ENCODE data around the gene CPEB1.

The CPEB1 gene

DNA sequence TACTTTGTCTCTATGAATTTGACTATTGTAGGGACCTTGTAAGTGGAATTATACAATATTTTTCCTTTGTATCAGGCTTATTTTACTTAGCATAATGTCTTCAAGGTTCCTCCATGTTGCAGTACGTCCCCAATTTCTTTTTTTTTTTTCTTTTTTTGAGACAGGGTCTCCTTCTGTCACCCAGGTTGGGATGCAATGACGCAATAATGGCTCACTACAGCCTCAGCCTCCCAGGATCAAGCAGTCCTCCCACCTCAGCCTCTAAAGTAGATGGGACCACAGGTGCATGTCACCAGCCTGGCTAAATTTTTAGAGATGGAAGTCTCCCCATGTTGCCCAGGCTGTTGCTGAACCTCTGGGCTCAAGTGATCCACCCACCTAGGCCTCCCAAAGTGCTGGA is 66.5 kb downstream of the CPEB1 start:
- no peak for FAIRE-seq

DNA sequence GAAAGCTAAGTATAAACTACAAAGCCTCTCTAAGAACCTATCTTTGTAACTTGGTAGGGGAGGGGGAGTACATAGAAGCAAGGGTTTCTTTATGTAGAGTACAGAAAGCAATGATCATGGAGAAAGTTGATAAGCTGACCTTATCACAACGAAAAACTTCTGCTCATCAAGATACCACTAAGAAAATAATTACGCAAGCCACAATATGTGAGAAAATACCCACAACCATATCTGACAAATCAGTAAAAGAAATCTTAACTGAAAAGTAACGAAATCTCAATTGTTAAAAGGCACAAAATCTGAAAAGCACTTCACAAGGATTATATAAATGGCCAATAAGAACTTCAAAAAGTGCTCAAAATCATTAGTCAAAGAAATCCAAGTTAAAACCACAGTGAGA is 71.8 kb downstream of the CPEB1 start:
- no peak for FAIRE-seq

DNA sequence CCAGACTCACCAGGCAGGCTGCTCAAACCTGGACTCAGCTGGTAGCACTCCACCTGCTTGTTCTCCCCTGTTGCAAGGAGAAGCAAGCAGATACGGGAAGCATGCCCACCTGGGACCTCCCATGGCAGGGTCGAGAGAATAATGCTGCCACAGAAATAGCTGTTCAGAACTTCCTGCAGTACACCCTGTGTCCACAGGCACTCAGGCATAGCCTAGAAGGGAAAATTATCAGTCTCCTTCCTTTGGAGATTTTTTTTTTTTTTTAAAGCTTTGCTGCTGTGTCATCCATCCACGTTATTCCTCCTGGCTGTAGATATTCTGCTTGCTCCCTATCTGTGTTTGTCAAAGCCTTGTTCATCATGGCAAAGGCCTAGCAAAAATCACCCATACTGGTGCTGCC is 74.2 kb downstream of the CPEB1 start:
- no peak for FAIRE-seq

DNA sequence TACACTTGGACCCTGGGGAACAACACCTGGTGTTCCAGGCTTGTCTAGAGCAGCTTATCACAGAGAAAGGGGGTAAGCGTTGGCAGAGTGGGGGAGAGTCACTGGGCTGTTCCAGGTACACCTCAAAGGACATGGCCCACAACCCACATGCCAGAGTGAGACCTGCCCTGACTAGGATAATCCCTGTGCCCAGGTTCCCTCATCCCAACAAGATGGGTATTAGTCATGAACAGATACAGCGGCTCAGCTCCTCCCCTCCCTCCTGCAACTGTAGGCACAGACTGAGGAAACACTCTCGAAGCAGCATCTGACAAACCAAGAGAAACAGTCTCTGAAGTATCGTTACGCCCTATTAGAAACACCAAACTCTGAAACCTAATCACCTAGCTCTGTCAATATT is 74.9 kb downstream of the CPEB1 start:
- FAIRE-seq, result no peak

DNA sequence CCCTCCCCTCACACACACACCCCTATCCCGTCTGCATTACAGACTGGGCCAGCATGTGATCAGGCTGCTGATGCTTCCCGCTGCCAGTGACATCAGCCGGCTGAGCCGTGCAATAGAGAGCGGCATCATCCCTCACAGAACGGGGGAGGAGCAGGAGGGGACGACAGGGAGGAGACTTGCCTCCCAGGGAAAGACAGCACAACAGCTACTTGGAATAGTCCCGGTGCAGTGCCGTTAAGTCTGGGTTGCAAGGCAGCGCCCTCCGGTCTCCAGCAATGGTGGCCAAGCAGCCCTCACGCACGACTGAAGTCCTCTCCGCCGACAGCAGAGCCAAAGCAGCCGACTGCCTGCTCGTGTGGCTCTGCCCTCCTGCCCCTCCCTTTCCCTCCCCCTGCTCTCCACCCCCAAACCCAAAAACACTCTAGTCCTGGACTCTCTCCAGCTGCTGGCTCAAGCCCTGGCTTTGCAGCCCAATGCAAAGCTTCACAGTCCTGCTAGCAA is 75.4 kb downstream of the CPEB1 start:
- no peak for FAIRE-seq

DNA sequence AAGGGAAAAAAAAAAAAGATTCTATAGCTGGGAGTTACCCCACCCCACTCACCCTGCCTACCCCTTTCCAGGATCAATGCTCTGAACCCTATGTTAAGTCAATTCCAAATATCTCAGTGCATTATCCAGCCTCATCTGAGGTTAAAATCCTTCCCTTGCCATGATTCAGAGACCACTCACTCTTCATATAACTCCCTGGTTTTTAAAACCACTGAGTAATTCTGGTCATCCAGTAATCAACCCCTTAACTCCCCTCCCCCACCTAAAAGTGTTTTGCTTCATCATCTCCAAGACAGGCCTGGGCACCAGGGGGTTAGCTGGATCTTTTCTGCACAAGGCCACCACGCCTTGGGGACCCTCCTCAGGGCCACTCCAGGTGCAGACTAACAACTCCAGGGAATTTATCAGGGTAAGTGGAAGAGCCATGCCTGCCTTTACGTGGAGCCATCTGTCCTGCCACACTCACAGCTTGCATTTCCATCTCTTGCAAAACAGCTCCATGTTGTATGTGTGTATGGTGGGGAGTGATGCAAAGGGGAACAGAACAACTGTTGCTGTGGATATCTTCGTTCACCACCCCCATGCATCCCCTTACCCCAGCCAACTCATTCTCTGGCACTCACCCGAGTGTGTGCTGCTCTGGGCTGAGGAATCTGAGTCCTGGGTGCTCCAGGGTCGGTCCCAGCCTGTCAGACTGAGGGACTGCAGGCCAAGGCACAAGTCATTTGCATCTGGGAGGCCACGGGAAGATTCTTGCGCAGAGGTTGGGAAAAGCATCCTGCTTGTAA is 76.2 kb downstream of the CPEB1 start:
- FAIRE-seq, result no peak

DNA sequence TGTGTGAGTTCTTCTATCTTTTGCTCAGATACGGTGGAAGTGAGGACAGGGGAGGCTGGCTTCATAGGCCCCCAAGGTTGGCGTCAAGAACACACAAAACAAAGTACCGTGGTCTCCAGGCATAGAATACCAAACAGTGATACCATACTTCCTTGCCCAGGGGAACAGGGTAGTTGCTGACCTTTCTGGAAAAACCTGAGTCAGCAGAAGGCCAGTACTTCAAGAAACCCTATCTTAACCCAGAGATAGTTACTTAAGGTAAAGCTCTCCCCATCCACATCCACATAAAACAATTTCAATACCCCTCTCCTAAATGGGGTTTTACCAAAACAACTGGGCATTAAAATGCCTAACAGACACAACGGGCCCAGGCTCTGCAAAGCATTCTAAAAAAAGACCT is 77.3 kb downstream of the CPEB1 start:
- no peak for FAIRE-seq

DNA sequence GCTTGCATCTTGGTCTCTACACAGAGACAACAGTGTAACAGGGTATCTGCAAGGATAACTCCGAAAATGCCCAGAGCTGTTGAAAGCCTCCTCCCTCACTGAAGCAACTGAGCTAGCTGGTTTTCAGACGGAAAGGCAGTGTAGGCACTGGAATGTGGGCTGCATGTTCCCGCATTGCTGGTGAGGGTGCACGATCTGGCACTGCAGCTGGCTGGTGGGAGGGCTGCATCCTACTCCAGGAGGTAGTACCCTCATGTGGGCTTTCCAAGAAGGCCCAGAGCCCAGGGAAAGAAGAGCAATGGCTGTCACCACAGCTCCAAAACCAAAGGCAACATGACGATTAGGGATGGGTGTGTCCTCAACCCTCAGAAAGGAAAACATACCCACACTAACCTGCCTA is 78.2 kb downstream of the CPEB1 start:
- no peak for FAIRE-seq

DNA sequence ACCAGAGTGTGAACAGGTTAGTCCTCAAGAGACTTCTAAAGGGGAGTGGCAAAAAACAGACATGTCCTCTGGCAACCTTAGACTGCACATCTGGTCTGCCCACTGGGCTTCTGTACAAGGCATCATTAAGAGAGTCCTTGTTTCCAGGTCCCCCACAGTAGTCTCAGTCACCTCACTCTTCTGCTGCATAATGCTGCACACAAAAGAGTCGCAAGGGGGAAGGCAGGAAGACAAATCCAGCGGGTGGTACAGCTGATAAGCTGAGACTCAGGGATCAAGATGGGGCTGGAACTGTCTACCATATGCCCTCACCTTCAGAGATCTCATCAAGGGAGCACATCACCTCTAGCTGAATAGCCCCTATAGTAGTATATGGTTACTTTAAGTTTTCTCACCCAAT is 79.5 kb downstream of the CPEB1 start:
- no peak for FAIRE-seq

DNA sequence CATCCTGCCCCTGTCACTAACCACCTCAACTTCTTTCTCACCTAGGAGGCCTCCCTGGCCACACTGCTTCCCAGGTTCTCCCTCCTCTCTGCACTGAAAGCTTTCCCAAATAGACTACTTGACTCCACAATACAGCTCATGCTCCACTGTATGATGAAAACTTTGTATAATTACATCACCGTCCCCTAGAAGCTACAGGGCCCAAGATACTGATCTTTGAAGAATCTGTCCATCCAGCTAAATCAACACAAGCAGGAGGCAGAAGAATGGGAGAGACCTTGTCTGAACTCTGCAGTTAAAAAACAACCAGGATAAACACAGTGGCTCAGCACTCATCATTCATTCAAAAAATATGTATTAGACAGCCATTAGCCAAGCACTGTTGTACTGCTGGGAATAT is 80.5 kb downstream of the CPEB1 start:
- FAIRE-seq, result no peak

DNA sequence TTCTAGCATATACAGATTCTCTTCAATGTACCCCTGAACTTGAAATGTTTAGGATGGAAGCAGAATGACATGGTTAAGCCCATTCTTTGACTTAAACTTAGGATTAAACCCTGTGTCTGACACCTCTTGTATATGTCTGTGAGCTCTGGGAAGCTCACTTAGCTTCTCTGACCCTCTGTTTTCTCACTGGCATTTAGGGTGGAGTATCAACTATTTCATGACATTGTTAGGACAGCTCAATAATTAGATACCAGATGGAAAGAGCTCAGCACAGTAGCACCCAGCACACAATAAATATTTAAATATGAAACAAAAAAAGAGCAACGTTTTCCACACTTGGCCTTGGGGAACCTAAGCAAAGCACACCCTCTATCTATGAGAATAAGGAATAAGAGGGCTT is 88.7 kb downstream of the CPEB1 start:
- no peak for FAIRE-seq

DNA sequence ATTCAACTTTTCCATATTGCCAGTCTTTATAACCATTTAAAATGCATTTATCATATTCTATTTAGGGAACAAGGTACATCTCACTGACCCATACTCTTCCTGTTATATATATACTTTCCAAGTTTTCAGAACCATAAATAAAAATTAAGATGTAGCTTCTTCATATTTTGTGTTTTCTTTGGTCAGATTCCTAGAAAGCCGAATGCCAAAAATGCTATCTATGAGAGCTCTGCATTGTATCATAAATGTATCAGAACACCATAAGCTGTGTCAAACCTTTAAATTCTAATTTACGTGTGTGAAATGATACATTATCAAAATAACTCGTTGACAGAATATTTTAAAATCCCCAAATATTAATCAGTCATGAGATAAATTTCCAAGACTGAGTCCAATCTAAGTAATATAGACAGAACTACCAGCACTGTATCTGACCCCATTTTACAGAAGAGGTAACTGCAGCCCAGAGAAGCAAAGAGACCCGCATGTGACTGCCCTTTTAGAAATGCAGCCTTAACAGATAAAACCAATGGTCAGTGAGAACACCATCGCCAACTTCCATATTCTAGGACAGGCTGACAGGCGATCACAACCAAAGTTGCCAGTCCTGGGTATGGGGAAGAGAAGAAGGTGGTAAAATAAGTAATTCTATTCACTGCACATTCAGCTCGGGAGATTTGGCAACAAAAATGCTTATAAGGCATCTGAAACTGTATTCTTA is 90.7 kb downstream of the CPEB1 start:
- no peak for FAIRE-seq

DNA sequence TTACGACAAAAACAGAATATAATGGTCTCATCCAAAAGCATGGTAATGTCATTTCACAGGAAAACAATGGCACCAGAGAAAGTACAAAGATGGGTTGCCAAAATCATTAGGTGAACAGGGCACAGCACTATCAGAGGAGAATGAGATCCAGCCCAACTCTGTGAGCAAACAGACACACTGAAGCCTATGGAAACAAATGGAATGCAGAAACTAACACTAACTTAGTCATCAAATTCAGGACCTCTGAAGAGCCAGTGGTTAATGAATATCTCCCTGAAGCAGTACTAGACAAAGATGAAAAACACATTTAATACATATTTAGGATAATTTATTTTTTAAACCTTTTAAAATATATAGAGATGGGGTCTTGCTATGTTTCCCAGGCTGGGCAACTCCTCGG is 92.3 kb downstream of the CPEB1 start:
- FAIRE-seq, result no peak

DNA sequence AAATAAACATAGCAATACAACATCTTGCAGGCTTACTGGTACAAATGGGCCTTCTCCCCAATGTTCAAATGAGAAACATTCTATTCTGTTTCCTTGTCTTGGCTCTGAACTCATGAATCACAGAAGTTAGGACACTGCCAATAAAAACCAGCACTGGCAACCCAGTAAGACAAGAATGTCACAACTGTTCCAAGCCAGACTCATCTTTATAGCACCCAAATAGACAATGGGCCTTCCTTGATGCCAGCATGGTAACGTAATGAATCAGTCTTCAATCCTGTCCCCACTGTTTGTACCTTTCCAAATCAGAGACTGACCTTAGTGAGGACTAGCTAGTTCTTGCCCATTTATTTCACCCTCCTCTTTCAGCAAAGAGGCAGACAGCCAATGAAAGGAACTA is 92.8 kb downstream of the CPEB1 start:
- no peak for FAIRE-seq

DNA sequence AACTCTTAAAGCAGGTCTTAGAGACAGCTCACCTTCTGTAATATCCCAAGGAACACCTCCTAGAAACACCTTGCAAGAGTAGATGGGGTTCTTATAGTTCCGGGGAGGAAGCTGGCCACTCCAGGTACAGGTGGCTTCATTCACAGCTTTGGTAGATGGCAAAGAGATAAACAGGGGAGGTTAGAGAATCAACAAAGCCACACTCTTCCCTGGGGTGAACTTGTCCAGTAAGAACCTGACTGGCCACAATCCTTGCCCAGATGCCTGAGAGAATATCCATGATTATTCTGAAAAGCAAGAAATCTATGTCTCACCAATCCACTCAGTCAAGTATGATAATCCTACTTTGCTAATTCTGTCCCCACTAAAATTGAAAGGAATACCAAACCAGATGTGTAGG is 93.3 kb downstream of the CPEB1 start:
- FAIRE-seq, result no peak

DNA sequence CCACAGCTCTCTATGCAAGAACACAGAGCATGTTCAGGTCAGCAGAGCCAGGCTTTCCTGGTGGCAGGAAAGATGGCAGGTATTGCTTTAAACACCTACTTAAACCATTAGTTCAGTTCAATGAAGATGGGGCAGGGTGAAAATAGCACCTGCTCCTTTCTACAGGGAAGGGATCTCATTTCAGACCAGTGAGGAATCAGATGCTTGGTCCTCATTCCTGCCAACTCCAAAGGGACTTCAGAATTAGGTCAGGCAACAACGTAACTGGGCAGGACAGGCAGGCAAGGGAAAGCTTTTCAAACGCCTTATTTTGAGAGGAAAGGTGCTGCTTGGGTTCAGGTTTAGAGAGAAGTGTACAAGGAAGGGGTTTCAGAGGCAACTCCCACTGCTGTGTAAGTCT is 94.3 kb downstream of the CPEB1 start:
- no peak for FAIRE-seq

DNA sequence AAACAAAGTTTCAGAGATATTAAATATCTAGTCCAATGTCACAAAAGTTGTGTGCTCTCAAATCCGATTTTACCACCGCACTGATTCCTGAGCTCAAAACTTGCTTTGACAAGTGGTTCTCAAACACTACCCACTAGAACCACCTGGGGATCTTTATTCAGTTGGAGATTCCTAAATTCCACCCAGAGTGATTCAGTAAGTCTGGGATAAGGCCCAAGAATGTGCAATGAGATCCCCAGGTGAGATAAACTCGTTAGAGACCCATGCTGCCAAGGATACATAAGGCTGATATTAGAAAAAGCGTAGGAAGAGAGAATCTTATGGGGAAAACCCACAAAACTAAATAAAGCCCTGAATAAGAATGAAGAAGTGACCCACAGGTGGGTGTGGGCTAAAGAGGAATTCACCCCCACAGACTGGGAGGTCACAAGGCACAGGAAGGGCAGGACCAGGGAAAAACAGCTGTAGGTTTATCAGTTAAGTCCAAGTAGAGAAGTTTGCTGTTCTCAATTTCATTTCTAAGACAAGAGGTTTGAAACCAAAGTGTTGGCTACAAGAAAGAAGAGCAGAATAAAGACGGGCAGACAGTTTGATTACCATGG is 95.4 kb downstream of the CPEB1 start:
- FAIRE-seq, result no peak

DNA sequence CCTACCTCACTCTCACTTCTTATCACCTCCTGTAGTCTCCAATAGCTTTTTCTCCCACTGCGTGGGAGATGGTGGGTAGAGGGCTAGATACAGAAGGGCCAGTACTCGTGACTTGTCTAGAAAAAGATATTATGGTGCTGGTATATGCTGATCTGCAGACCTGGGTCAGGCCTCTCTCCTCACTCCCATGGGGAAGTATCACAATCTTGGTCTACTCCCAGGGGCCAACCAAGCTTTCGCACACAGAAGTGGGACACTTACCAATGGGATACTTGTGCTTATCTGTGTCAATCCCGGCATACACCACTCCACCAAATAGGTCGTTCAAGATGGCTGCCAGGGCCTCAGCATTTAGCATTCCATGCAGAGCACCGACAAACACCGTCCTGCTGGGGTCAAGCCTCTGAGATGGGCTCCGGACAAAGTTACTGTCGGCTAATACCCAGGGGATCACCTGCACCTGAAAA is 97.9 kb downstream of the CPEB1 start:
- FAIRE-seq, result no peak

DNA sequence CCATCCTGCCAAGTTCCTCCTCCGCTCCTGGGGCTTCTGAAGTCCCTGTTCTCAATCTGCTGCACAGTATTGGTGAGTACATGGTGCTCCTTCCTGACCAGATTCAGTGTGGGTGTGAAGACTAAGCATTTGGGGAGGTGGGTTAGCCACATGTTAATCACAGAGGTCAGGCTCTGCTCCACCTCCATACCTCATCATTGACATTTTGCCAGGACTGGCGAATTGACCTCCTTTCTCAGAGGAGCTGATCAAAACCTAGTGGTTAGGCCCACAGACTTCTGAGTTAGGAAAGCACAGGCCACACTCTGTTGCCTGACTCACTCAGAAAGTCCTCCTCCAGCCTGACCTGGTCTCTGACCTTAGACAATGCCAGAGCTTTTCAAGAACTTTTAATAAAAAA is 98.5 kb downstream of the CPEB1 start:
- FAIRE-seq, result no peak

DNA sequence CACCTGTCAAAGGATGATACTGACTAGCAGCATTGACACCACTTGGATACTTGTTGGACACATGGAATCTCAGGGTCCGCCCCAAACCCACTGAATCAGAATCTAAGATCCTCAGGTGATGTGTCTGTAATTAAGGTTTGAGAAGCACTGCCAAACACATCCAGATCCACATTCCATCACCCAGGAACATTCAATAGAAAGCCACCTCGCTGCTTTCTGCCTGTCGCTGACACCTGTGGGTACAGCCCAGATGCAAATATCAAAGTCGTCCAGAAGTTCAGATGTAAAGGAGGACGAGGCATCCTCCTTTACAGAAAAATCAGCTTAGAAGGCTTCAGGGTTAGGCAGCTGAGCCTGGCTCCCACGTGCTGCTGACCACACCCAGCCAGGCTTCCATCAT is 101.7 kb downstream of the CPEB1 start:
- no peak for FAIRE-seq

DNA sequence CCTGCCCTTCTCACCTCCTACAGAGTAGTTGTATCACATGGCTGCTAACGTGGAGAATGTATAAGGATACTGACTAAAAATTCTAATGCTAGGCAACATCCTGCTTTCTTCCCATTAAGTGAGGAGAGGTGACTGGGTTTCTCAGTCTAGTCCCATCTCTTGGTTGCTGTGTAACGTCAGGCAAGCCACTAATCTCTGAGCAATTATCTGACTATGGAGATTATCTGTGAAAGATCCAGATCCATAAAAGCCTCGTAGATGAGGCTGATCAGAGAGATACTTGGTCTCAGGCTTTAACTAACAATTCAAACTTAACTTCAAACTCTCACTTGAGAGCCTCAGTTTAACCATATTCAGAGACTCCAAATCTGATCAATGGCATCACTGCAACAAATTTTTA is 102.2 kb downstream of the CPEB1 start:
- no peak for FAIRE-seq

DNA sequence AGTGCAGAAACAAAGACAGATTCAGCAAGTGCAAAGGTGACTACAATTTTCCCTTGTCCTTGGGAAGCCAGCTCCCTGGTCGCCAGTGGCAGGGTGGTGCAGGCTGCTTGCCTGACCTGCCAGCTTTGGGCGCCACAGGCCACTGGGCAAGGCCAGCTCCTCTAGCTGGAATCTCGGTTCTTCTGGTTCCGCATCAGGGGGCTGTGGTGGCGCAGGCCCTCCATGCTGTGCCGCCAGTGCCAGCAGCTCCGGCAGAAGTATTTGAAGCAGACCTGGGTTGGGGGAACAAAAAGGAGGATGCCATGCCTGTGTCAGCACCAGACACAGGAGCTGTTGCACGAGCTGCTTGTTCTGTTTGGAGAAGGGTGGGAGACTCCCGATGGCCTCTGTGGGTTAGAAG is 102.7 kb downstream of the CPEB1 start:
- no peak for FAIRE-seq

DNA sequence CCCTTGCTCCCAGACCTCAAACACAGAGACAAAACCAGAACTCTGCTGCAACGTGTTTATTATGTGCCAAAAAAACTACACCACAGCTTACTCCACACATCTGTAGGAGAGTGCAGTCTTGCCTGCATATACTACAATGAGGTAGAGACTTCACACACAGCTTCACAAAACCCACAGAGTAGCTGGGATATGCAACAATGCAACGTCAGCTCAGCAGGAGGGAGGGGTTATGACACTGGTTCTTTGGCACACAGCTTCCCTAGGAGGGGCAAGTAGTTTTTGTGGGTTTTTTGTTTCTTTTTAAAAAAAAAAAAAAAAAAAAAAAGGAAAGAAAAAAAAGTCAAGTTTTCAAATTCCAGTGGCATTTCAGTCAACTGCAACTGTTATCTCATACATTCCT is 104.0 kb downstream of the CPEB1 start:
- FAIRE-seq, result no peak

DNA sequence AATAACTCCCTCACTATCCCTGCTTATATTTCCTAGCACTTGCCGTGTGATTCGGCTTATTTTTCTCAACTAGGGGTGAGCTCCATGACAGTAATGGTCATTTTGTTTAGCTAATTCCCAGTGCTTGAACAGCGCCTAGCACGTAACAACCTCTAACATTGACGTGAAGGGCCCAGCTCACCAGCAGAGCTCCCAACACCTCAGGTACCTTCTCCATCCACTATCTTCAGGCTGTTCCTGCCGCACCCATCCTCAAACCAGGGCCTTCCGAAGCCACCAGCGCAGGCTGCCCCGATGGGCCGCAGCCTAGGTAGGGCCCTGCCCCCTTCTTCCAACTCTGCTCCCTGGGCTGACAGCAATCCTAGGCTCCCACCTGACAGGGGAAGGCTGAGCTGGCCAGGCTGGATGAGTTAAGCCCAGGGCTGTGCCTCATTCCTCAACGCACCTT is 106.2 kb downstream of the CPEB1 start:
- no peak for FAIRE-seq
